ENCODE measurements around the gene NAALADL2.

GRCh38 chr3:175200391-175201095, 341.4 kb downstream of the NAALADL2 start:
- no peak for TF ChIP-seq GATA1 (IDR thresholded peaks at IDR 0.05; ENCODE audit: low read depth, low read length)
- no peak for TF ChIP-seq POLR2A (IDR thresholded peaks at IDR 0.05; ENCODE audit: low read length)

All from erythroblast (primary cell).